Measurements from ENCODE around the gene MTURN.

MTURN gene

GRCh38 chr7:30177186-30177585 lies 42.4 kb downstream of the MTURN start:
- DNase-seq (ENCODE audit: extremely low read depth, low read depth), result no peak
- TF ChIP-seq CTCF (IDR thresholded peaks at IDR 0.05; ENCODE audit: low read depth, low read length), result no peak

GRCh38 chr7:30177965-30178364 lies 43.2 kb downstream of the MTURN start:
- no peak for TF ChIP-seq CTCF (IDR thresholded peaks at IDR 0.05; ENCODE audit: low read depth, low read length)
- no peak for DNase-seq (ENCODE audit: extremely low read depth, low read depth)

GRCh38 chr7:30178748-30179436 lies 44.1 kb downstream of the MTURN start:
- no peak for TF ChIP-seq CTCF (IDR thresholded peaks at IDR 0.05; ENCODE audit: low read depth, low read length)
- no peak for DNase-seq (ENCODE audit: extremely low read depth, low read depth)

GRCh38 chr7:30180718-30181117 lies 45.9 kb downstream of the MTURN start:
- no peak for DNase-seq (ENCODE audit: extremely low read depth, low read depth)
- TF ChIP-seq CTCF (IDR thresholded peaks at IDR 0.05; ENCODE audit: low read depth, low read length), result no peak

- no peak for DNase-seq (ENCODE audit: extremely low read depth, low read depth)
- TF ChIP-seq CTCF (IDR thresholded peaks at IDR 0.05; ENCODE audit: low read depth, low read length), result no peak
Observed at GRCh38 chr7:30181211-30181610, 46.4 kb downstream of the MTURN start.

- no peak for DNase-seq (ENCODE audit: extremely low read depth, low read depth)
- TF ChIP-seq CTCF (IDR thresholded peaks at IDR 0.05; ENCODE audit: low read depth, low read length), result no peak
Observed at GRCh38 chr7:30181736-30182522, 47.1 kb downstream of the MTURN start.

GRCh38 chr7:30182814-30183213 lies 48.0 kb downstream of the MTURN start:
- no peak for TF ChIP-seq CTCF (IDR thresholded peaks at IDR 0.05; ENCODE audit: low read depth, low read length)
- no peak for DNase-seq (ENCODE audit: extremely low read depth, low read depth)
